ENCODE results near the gene NAPEPLD. TPM values are rescaled to one million over a fixed set of nuclear protein-coding genes. Genes with fewer than 3 reads are reported as not detected.

NAPEPLD gene
- total RNA-seq, 1 donor from 2014 or later, result 16.2 TPM

GRCh38 chr7:103077318-103077717 lies 71.6 kb downstream of the NAPEPLD start:
- Histone ChIP-seq H3K9me3 (no peaks in the 10 kb centered on the region), H3K4me1 (peaks cover 20% of the 10 kb centered on the region), H3K27me3 (ENCODE audit: low read depth) (no peaks in the 10 kb centered on the region), H3K36me3 (no peaks in the 10 kb centered on the region), H3K4me3 (no peak overlapping the region), H3K27ac (no peak overlapping the region)
- ATAC-seq (no peak), DNase-seq (no peak)
- intact Hi-C loops (cut with DNase I), result no loop called here
- no peak for TF ChIP-seq CTCF (IDR thresholded peaks at IDR 0.05)

DNA sequence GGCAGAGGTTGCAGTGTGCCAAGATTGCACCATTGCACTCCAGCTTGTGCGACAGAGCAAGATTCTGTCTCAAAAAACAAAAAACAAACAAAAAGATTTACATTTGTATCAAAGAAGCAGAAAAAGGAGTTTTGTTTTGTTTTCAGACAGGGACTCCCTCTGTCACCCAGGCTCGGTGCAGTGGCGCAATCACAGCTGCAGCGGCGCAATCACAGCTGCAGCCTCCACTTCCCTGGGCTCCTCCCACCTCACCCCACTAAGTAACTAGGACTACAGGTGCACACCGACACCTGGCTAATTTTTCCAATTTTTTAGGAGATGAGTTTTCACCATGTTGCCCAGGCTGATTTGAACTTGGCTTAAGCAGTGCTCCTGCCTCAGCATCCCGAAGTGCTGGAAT lies 72.1 kb downstream of the NAPEPLD start:
- Histone ChIP-seq H3K27me3 (ENCODE audit: low read depth) (no peaks in the 10 kb centered on the region), H3K36me3 (no peaks in the 10 kb centered on the region), H3K9me3 (no peaks in the 10 kb centered on the region), H3K4me1 (peaks cover 20% of the 10 kb centered on the region), H3K4me3 (no peak overlapping the region), H3K27ac (no peak overlapping the region)
- peak; percentile 57 for DNase-seq
- ATAC-seq, result no peak
- intact Hi-C loops (cut with DNase I), result no loop called here
- no peak for TF ChIP-seq CTCF (IDR thresholded peaks at IDR 0.05)

DNA sequence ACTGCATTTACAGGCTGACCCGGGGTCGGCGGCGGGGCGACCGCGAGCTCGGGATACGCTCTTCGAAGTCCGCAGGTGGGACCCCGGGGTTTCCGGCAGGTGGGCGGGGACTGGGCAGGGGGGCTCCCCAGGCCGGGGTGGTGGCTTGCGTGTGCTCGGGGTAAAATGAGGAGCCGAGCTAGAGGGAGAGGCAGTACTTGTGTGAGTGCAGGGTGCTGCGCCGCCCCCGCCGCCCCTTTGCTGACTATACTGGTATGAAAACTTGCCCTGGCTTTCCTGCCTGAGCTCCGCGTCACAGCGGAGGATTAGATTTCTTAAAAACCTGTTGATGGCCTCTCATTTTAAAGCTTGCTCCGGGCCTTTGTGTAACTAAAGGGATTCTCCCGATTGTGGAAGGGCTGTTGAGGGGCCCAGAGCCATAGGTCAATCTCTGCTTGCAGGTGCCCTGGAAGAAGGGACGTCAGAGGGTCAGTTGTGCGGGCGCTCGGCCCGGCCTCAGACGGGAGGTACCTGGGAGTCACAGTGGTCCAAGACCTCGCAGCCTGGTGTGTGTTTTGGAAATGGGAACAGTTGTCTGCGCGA lies 73.5 kb downstream of the NAPEPLD start:
- no peaks in the 10 kb centered on the region for H3K9me3 ChIP-seq
- no peak for TF ChIP-seq CTCF (IDR thresholded peaks at IDR 0.05)
- peak overlapping the region; percentile 92 for H3K27ac ChIP-seq
- H3K4me3 ChIP-seq, result peak overlapping the region; percentile 82
- H3K36me3 ChIP-seq, result no peaks in the 10 kb centered on the region
- ATAC-seq (peak; percentile 47 to 48), DNase-seq (peak; percentile 70)
- intact Hi-C loops (cut with DNase I), result no loop called here
- peaks cover 20% of the 10 kb centered on the region for H3K4me1 ChIP-seq
- no peaks in the 10 kb centered on the region for H3K27me3 ChIP-seq (ENCODE audit: low read depth)

DNA sequence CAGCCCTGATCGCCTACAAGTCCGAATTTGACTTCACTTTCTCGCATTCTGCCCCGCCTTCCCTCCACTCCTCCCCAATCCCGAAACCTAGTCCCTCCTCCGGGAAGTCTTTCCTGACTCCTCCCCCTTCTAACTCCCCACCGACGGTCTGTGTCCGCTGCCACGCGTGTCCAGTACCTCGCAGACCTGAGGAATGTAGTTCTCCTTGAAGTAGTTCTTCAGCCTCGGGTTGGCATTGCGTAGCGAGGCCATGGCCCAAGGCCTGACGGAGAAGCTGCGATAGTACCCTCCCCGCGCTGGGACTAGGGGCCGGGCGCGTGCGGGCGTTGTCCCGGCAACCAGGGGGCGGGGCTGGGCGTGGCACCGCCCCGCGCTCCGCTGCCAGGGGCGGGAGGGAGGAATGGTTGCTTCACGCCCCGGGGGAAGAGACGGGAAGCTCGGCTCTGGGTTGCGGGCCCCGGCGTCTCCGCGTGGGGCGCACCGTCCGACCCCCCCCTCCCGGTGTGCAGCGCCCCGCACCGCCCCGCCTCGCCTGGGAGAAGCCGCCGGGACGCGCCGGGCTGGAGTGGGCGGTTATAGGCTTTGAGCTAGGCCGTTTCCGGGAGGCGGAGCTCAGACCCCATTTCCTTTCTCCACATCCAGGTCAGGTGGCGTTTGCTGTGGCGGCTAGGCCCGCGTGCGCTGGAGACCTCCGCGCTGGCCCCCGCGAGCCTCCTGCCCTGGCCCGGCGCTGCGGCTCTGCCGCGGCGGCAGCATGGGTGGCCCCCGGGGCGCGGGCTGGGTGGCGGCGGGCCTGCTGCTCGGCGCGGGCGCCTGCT lies 74.2 kb downstream of the NAPEPLD start, which contains the start of the genes ARMC10 and FBXL13:
Gene ARMC10 (plus strand): TSS at position 622 of the 818 bp plus-strand sequence. CDS start 133 bp downstream, at position 755.
Gene FBXL13 (minus strand): TSS at position 278 of the 818 bp plus-strand sequence.
- intact Hi-C loops (cut with DNase I), result no loop called here
- peak; percentile 94 for DNase-seq
- Histone ChIP-seq H3K9me3 (no peaks in the 10 kb centered on the region), H3K36me3 (no peaks in the 10 kb centered on the region), H3K4me3 (peak within 1 kb of the TSS; percentile 82), H3K4me1 (peaks cover 20% of the 10 kb centered on the region), H3K27ac (peak within 1 kb of the TSS; percentile 92), H3K27me3 (ENCODE audit: low read depth) (no peaks in the 10 kb centered on the region)
- peak; percentile 98 for ATAC-seq
- TF ChIP-seq CTCF (IDR thresholded peaks at IDR 0.05), result peak; percentile 40

DNA sequence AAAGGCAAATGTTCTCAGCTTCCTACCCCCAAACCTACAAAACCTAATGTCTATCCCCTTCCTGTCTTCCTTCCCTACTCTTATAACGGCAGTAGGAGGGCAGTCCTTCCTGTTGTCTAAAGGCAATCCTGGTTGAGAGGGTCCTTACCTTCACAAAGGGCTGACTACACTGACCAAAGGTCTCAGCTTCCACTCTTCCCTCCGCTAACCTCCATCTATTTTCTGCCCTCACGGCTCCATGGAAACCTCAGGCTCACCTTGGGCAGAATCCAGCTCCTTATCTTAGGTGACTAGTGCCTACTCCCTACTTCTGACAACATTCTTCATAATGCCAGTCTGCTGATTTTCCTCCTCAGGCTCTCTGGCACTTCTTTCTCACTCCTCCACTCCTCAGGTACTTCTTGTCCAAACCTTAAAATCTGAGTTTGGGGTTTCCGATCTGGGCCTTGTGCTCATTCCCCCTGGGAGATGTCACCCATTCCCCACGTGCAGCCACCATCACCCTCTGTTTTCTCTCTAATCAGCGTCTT lies 74.8 kb downstream of the NAPEPLD start:
- intact Hi-C loops (cut with DNase I), result no loop called here
- Histone ChIP-seq H3K27ac (peak overlapping the region; percentile 92), H3K4me3 (peak overlapping the region; percentile 82), H3K27me3 (ENCODE audit: low read depth) (no peaks in the 10 kb centered on the region), H3K9me3 (no peaks in the 10 kb centered on the region), H3K4me1 (peaks cover 20% of the 10 kb centered on the region), H3K36me3 (no peaks in the 10 kb centered on the region)
- no peak for DNase-seq
- TF ChIP-seq CTCF (IDR thresholded peaks at IDR 0.05), result no peak
- peak; percentile 9 to 37 for ATAC-seq

All from lower lobe of right lung (tissue), 2 donors.